T-helper 17 cell (primary cell): ENCODE data around the gene KRT4. TPM values are rescaled to one million over a fixed set of nuclear protein-coding genes. Genes with fewer than 3 reads are reported as not detected.
"Not testable (repeated sequence)": the region's sequence is repeated elsewhere in the genome, so short reads cannot be mapped to it uniquely, and the experiment has no call there.

Source experiments
- ATAC-seq: fragments of 150-1000 bp; cut with Tn5 transposase; 2 replicates; pipeline ENCODE4 v1.10.0; 2021; ENCODE audit warnings: mild to moderate bottlenecking, moderate library complexity
- DNase-seq, 3 donors: peaks; one replicate each; pipeline versions ENCODE4 v3.0.0 to v3.0.0-alpha.2; 2020 to 2021
- H3K9me3 ChIP-seq: one replicate; pipeline ENCODE4 v1.7.0; 2013; ENCODE audit warnings: low read length, mild to moderate bottlenecking; ENCODE audit not compliant: control insufficient read depth, poor library complexity, severe bottlenecking
- H3K27ac Mint-ChIP-seq: one replicate; pipeline ENCODE4 v1.8.0; 2022; ENCODE audit warnings: mild to moderate bottlenecking, moderate library complexity, mixed read lengths
- H3K27me3 Mint-ChIP-seq: one replicate; pipeline ENCODE4 v1.8.0; 2022; ENCODE audit warnings: mixed read lengths
- H3K36me3 Mint-ChIP-seq: one replicate; pipeline ENCODE4 v1.8.0; 2022; ENCODE audit warnings: low read depth, mixed read lengths
- H3K4me1 Mint-ChIP-seq: one replicate; pipeline ENCODE4 v1.8.0; 2022; ENCODE audit warnings: mild to moderate bottlenecking, mixed read lengths
- H3K4me3 Mint-ChIP-seq: one replicate; pipeline ENCODE4 v1.8.0; 2022; ENCODE audit warnings: mild to moderate bottlenecking, moderate library complexity, mixed read lengths
- total RNA-seq, 4 donors: library from RNA in 2 of 4; stranded (reverse) in 2 of 4; gene quantifications; one replicate each; pipeline ENCODE4 v1.2.3 and lab custom pipeline; 2022 to 2026

The KRT4 gene
- total RNA-seq, 2 donors from 2014 or later, result not detected

GRCh38 chr12:52769946-52770345 lies 44.0 kb downstream of the KRT4 start:
- Mint-ChIP-seq H3K4me1 (no peaks in the 10 kb centered on the region), H3K36me3 (no peaks in the 10 kb centered on the region), H3K27ac (no peak overlapping the region), H3K4me3 (no peak overlapping the region), H3K27me3 (peaks cover 32% of the 10 kb centered on the region)
- no peaks in the 10 kb centered on the region for H3K9me3 ChIP-seq
- DNase-seq, result no peak
- no peak for ATAC-seq

- H3K4me1 Mint-ChIP-seq, result no peaks in the 10 kb centered on the region
- no peak overlapping the region for H3K4me3 Mint-ChIP-seq
- H3K36me3 Mint-ChIP-seq, result no peaks in the 10 kb centered on the region
- no peak for ATAC-seq
- H3K27ac Mint-ChIP-seq, result no peak overlapping the region
- DNase-seq, result no peak
- H3K9me3 ChIP-seq, result no peaks in the 10 kb centered on the region
- H3K27me3 Mint-ChIP-seq, result peaks cover 32% of the 10 kb centered on the region
Observed at GRCh38 chr12:52769354-52769753, 44.6 kb downstream of the KRT4 start.

- H3K4me1 Mint-ChIP-seq, result no peaks in the 10 kb centered on the region
- ATAC-seq, result no peak
- peaks cover 32% of the 10 kb centered on the region for H3K27me3 Mint-ChIP-seq
- H3K27ac Mint-ChIP-seq, result no peak overlapping the region
- no peak overlapping the region for H3K4me3 Mint-ChIP-seq
- H3K36me3 Mint-ChIP-seq, result no peaks in the 10 kb centered on the region
- no peak for DNase-seq
- H3K9me3 ChIP-seq, result no peaks in the 10 kb centered on the region
Observed at GRCh38 chr12:52768479-52769200, 45.3 kb downstream of the KRT4 start.

- ATAC-seq, result no peak
- Mint-ChIP-seq H3K36me3 (no peaks in the 10 kb centered on the region), H3K27me3 (peaks cover 26% of the 10 kb centered on the region), H3K4me3 (no peak overlapping the region), H3K27ac (no peak overlapping the region), H3K4me1 (no peaks in the 10 kb centered on the region)
- H3K9me3 ChIP-seq, result no peaks in the 10 kb centered on the region
- no peak for DNase-seq
Observed at GRCh38 chr12:52767427-52767826, 46.5 kb downstream of the KRT4 start.

- no peak for DNase-seq
- no peak overlapping the region for H3K4me3 Mint-ChIP-seq
- peaks cover 26% of the 10 kb centered on the region for H3K27me3 Mint-ChIP-seq
- no peaks in the 10 kb centered on the region for H3K36me3 Mint-ChIP-seq
- ATAC-seq, result no peak
- no peaks in the 10 kb centered on the region for H3K4me1 Mint-ChIP-seq
- no peaks in the 10 kb centered on the region for H3K9me3 ChIP-seq
- H3K27ac Mint-ChIP-seq, result no peak overlapping the region
Observed at GRCh38 chr12:52767020-52767379, 46.9 kb downstream of the KRT4 start.

- DNase-seq, result no peak
- no peaks in the 10 kb centered on the region for H3K9me3 ChIP-seq
- Mint-ChIP-seq H3K27me3 (peaks cover 26% of the 10 kb centered on the region), H3K4me1 (no peaks in the 10 kb centered on the region), H3K4me3 (no peak overlapping the region), H3K27ac (no peak overlapping the region), H3K36me3 (no peaks in the 10 kb centered on the region)
- no peak for ATAC-seq
Observed at GRCh38 chr12:52766351-52767019, 47.4 kb downstream of the KRT4 start.

- Mint-ChIP-seq H3K4me3 (no peak overlapping the region), H3K27ac (no peak overlapping the region), H3K4me1 (no peaks in the 10 kb centered on the region), H3K36me3 (no peaks in the 10 kb centered on the region), H3K27me3 (peaks cover 19% of the 10 kb centered on the region)
- DNase-seq (no peak), ATAC-seq (no peak)
- H3K9me3 ChIP-seq, result no peaks in the 10 kb centered on the region
Observed at GRCh38 chr12:52765702-52766101, 48.2 kb downstream of the KRT4 start.

GRCh38 chr12:52763991-52764390 lies 49.9 kb downstream of the KRT4 start:
- H3K9me3 ChIP-seq, result no peaks in the 10 kb centered on the region
- Mint-ChIP-seq H3K4me3 (no peak overlapping the region), H3K36me3 (no peaks in the 10 kb centered on the region), H3K27me3 (peaks cover 11% of the 10 kb centered on the region), H3K27ac (no peak overlapping the region), H3K4me1 (no peaks in the 10 kb centered on the region)
- ATAC-seq, result no peak
- no peak for DNase-seq

- DNase-seq, result no peak
Observed at GRCh38 chr12:52763036-52763659, 50.8 kb downstream of the KRT4 start.

GRCh38 chr12:52761802-52762201 lies 52.1 kb downstream of the KRT4 start:
- no peaks in the 10 kb centered on the region for H3K9me3 ChIP-seq
- no peaks in the 10 kb centered on the region for H3K4me1 Mint-ChIP-seq
- no peak overlapping the region for H3K4me3 Mint-ChIP-seq
- DNase-seq, result no peak
- H3K27ac Mint-ChIP-seq, result no peak overlapping the region
- ATAC-seq, result no peak
- no peaks in the 10 kb centered on the region for H3K36me3 Mint-ChIP-seq
- no peaks in the 10 kb centered on the region for H3K27me3 Mint-ChIP-seq

More at GRCh38 chr12:52763036-52763659, 50.8 kb downstream of the KRT4 start:
- no peak for ATAC-seq
- H3K27me3 Mint-ChIP-seq, result peaks cover 8% of the 10 kb centered on the region
- H3K4me3 Mint-ChIP-seq, result no peak overlapping the region
- H3K27ac Mint-ChIP-seq, result no peak overlapping the region
- no peaks in the 10 kb centered on the region for H3K4me1 Mint-ChIP-seq
- no peaks in the 10 kb centered on the region for H3K9me3 ChIP-seq
- H3K36me3 Mint-ChIP-seq, result no peaks in the 10 kb centered on the region

GRCh38 chr12:52761218-52761617 lies 52.7 kb downstream of the KRT4 start:
- not testable (repeated sequence) for H3K36me3 Mint-ChIP-seq, ATAC-seq

GRCh38 chr12:52760623-52761022 lies 53.3 kb downstream of the KRT4 start:
- Mint-ChIP-seq H3K4me3 (no peak overlapping the region), H3K4me1 (no peaks in the 10 kb centered on the region), H3K27ac (no peak overlapping the region), H3K27me3 (no peaks in the 10 kb centered on the region), H3K36me3 (no peaks in the 10 kb centered on the region)
- no peaks in the 10 kb centered on the region for H3K9me3 ChIP-seq
- DNase-seq, result no peak
- ATAC-seq, result no peak

More at GRCh38 chr12:52761218-52761617, 52.7 kb downstream of the KRT4 start:
- not testable (repeated sequence) for H3K27me3 Mint-ChIP-seq, H3K9me3 ChIP-seq, H3K4me1 Mint-ChIP-seq, DNase-seq, H3K27ac Mint-ChIP-seq, H3K4me3 Mint-ChIP-seq

GRCh38 chr12:52759695-52760094 lies 54.2 kb downstream of the KRT4 start:
- H3K27me3 Mint-ChIP-seq, result peaks cover 5% of the 10 kb centered on the region
- H3K27ac Mint-ChIP-seq, result no peak overlapping the region

More at GRCh38 chr12:52759695-52760094, 54.2 kb downstream of the KRT4 start:
- no peaks in the 10 kb centered on the region for H3K4me1 Mint-ChIP-seq
- ATAC-seq, result no peak
- no peak overlapping the region for H3K4me3 Mint-ChIP-seq
- no peaks in the 10 kb centered on the region for H3K36me3 Mint-ChIP-seq
- no peaks in the 10 kb centered on the region for H3K9me3 ChIP-seq
- no peak for DNase-seq
